Suprapubic skin (tissue), 4 donors: ENCODE results near the gene CHST9. TPM values are rescaled to one million over a fixed set of nuclear protein-coding genes. Genes with fewer than 3 reads are reported as not detected.

Experiments
- DNase-seq, 2 donors: peaks; one replicate each; pipeline ENCODE4 v3.0.0-alpha.2; 2019; ENCODE audit warnings: low spot score in 2 of 2
- H3K27ac ChIP-seq: fragments of 200-600 bp; sonication (generic); one replicate; pipeline ENCODE4 v1.5.1; 2019
- H3K27me3 ChIP-seq: fragments of 200-600 bp; sonication (generic); one replicate; pipeline ENCODE4 v1.5.1; 2019
- H3K36me3 ChIP-seq: fragments of 200-600 bp; sonication (generic); one replicate; pipeline ENCODE4 v1.5.1; 2019
- H3K4me1 ChIP-seq: fragments of 200-600 bp; sonication (generic); one replicate; pipeline ENCODE4 v1.5.1; 2019
- H3K4me3 ChIP-seq: fragments of 200-600 bp; sonication (generic); one replicate; pipeline ENCODE4 v1.5.1; 2019; ENCODE audit warnings: mild to moderate bottlenecking
- H3K9me3 ChIP-seq: fragments of 200-600 bp; sonication (generic); one replicate; pipeline ENCODE4 v1.5.1; 2019
- EP300 ChIP-seq: sonication (generic); formaldehyde crosslinking; IDR thresholded peaks from one replicate; pipeline ENCODE4 v1.6.1; 2017; ENCODE audit warnings: antibody characterized with exemption
- POLR2A ChIP-seq, 2 donors: fragments of 450-650 bp; IDR thresholded peaks; one replicate each; pipeline ENCODE4 v1.6.1; 2017; ENCODE audit warnings: antibody characterized with exemption in 2 of 2, mild to moderate bottlenecking in 2 of 2, moderate library complexity in 2 of 2
- POLR2AphosphoS5 ChIP-seq, 3 donors: sonication (generic); formaldehyde crosslinking; IDR thresholded peaks; one replicate each; pipeline ENCODE4 v1.6.1; 2017; ENCODE audit warnings: antibody characterized with exemption in 3 of 3
- WGBS: methylation state at CpG from one replicate; pipeline ENCODE4 v1.1.5; 2018; 5-methylcytosine and 5-hydroxymethylcytosine counted together
- total RNA-seq, 4 donors: library from RNA; depleted of rRNA; stranded (reverse); fragments of >200 nt; gene quantifications; one replicate each; pipeline ENCODE4 v1.1.0, GENCODE V29; 2016
- TF ChIP-seq, protein P1 (sequence below), 2 donors: fragments of 200-600 bp in 1 of 2; fragments of 450-650 bp in 1 of 2; sonication (generic) in 1 of 2; IDR thresholded peaks; one replicate each; pipeline ENCODE4 v1.5.1; 2016 to 2019; ENCODE audit warnings: antibody characterized with exemption in 2 of 2, mild to moderate bottlenecking in 1 of 2, moderate library complexity in 1 of 2

Gene CHST9
- total RNA-seq, 4 donors from 2014 or later = 0.08 to 2.0 (median 0.33) TPM

DNA sequence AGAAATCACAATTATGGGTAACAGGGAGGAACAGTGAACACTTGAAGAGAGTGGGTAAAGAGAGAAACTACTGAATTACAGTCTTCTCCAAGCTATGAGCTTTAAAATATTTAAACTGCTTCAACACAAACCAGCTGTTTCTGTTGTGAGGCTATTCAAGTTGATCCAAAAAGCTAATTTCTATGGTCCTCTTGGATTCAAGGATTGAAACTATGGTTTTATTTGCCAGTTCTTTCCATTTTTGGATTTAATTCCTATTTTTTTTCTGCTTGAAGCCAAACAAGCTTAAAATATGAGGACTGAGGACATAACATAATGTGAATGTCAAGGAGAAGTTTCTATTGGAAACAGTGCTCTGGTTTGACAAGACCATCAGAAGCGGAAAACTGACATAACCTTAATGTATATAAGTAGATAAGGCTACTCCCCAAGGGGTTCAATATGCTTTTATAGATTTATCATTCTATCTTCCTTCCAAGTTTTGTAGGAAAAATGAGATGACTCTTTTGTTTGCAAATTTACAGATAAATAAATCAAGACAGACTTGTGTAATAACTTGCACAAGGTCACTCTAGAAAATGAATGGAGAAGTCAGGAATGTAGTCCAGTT, 258.9 kb downstream of the CHST9 start:
- no peak for DNase-seq

DNA sequence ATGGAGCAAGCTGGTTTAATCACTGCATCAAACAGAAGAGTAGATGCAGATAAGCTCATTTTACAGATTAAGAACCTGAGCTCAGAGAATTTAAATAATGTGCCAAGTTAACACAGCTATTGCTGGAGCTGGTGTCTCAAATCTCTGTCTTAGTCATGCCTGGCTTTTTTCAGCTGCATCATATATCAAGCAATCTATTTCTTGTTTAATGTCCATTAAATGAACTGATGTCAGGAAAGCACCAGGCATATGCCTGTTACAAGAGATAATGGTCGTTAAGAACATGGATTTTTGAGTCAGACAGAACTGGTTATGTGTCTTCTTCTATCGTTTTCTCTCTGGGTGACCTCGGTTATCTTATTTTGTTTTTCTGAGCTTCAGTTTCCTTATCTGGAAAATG, 259.8 kb downstream of the CHST9 start:
- H3K9me3 ChIP-seq = peaks cover 3% of the 10 kb centered on the region
- H3K27ac ChIP-seq = no peak overlapping the region
- TF ChIP-seq, protein P1, sequence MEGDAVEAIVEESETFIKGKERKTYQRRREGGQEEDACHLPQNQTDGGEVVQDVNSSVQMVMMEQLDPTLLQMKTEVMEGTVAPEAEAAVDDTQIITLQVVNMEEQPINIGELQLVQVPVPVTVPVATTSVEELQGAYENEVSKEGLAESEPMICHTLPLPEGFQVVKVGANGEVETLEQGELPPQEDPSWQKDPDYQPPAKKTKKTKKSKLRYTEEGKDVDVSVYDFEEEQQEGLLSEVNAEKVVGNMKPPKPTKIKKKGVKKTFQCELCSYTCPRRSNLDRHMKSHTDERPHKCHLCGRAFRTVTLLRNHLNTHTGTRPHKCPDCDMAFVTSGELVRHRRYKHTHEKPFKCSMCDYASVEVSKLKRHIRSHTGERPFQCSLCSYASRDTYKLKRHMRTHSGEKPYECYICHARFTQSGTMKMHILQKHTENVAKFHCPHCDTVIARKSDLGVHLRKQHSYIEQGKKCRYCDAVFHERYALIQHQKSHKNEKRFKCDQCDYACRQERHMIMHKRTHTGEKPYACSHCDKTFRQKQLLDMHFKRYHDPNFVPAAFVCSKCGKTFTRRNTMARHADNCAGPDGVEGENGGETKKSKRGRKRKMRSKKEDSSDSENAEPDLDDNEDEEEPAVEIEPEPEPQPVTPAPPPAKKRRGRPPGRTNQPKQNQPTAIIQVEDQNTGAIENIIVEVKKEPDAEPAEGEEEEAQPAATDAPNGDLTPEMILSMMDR (IDR thresholded peaks at IDR 0.05) = no peak
- TF ChIP-seq POLR2A (IDR thresholded peaks at IDR 0.05) (no peak), EP300 (no peak), POLR2AphosphoS5 (IDR thresholded peaks at IDR 0.05) (no peak)
- H3K4me3 ChIP-seq = no peak overlapping the region
- no peak for DNase-seq
- H3K36me3 ChIP-seq = no peaks in the 10 kb centered on the region
- H3K4me1 ChIP-seq = no peaks in the 10 kb centered on the region
- H3K27me3 ChIP-seq = no peaks in the 10 kb centered on the region
- 69% methylated on average over 3 of the region's 3 CpGs for WGBS

More for the DNA sequence above, 258.9 kb downstream of the CHST9 start:
- Histone ChIP-seq H3K27ac (no peak overlapping the region), H3K4me3 (no peak overlapping the region), H3K9me3 (peaks cover 3% of the 10 kb centered on the region), H3K27me3 (no peaks in the 10 kb centered on the region), H3K36me3 (no peaks in the 10 kb centered on the region), H3K4me1 (no peaks in the 10 kb centered on the region)
- no peak for TF ChIP-seq EP300
- TF ChIP-seq, protein P1 (IDR thresholded peaks at IDR 0.05) = no peak
- WGBS = 67% methylated on average over 1 of the region's 1 CpG

DNA sequence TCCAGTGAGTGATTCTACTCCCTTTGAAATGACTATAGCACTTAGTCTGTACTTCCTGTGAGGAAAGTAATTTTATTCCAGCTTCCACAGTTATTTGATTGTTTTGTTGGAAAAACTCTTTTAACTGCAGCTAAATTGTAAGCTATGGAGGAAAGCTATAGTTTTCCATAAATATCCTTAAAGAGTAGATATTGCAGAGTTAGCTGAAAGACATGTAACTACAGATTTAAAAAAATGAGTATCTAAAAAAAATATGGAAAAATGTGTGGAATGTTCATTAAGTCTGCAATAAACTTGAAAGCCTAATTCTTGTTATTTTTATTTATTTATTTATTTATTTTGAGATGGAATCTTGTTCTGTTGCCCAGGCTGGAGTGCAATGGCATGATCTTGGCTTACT, 262.8 kb downstream of the CHST9 start:
- peaks cover 3% of the 10 kb centered on the region for H3K9me3 ChIP-seq

DNA sequence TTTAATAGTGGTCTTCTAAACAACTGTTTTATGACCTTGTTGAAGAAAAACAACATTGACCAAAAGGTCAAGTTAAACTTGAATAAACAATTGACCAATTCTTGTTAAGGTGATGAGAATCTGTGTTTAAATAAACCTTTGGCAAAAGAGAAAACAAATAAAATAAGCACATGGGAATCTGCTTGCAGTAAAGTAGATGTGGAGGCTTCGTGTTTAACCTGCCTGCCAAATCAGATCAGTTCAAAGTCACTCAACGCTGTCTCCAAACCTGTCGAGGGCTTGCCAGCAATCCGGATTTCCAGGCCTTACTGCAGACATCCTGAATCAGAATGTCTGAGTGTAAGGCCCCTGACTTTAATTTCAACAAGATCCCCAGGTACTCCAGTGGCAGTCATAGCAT, 264.5 kb downstream of the CHST9 start:
- no peak for TF ChIP-seq POLR2A (IDR thresholded peaks at IDR 0.05)
- TF ChIP-seq, protein P1 (IDR thresholded peaks at IDR 0.05) = no peak
- no peak for TF ChIP-seq EP300
- TF ChIP-seq POLR2AphosphoS5 (IDR thresholded peaks at IDR 0.05) = no peak
- peaks cover 3% of the 10 kb centered on the region for H3K9me3 ChIP-seq
- no peak overlapping the region for H3K4me3 ChIP-seq
- H3K36me3 ChIP-seq = no peaks in the 10 kb centered on the region
- no peak overlapping the region for H3K27ac ChIP-seq
- no peaks in the 10 kb centered on the region for H3K4me1 ChIP-seq
- no peak for DNase-seq
- no peaks in the 10 kb centered on the region for H3K27me3 ChIP-seq
- WGBS = 53% methylated on average over 4 of the region's 4 CpGs

More for the DNA sequence above, 262.8 kb downstream of the CHST9 start:
- no peak for DNase-seq
- no peak overlapping the region for H3K4me3 ChIP-seq
- no peaks in the 10 kb centered on the region for H3K36me3 ChIP-seq
- TF ChIP-seq EP300 = no peak
- TF ChIP-seq, protein P1 (IDR thresholded peaks at IDR 0.05) = no peak
- no peak overlapping the region for H3K27ac ChIP-seq
- no peaks in the 10 kb centered on the region for H3K27me3 ChIP-seq
- no peaks in the 10 kb centered on the region for H3K4me1 ChIP-seq

DNA sequence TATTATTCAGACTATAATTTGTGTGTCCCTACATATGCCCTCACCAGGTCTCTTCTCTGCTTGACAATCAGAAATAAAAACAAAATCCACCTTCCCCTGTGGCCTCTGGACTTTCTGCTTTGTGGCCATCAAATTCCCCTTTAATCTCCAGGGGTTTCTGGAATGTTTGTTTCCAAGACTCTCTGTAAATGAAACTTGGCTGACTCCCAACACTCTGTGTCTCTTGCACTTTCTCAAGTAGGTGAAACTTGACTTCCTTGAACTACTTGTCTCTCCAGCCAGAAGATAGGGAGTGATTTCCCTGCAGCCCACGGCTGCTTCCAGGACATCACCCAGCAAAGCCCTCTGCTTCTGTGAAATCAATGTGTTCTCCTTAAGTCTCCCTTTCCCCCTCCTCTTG, 265.5 kb downstream of the CHST9 start:
- H3K27ac ChIP-seq = no peak overlapping the region
- WGBS = 25% methylated on average over 1 of the region's 1 CpG
- TF ChIP-seq EP300 = no peak
- TF ChIP-seq, protein P1 (IDR thresholded peaks at IDR 0.05) = no peak
- no peak for TF ChIP-seq POLR2A (IDR thresholded peaks at IDR 0.05)
- no peak for TF ChIP-seq POLR2AphosphoS5 (IDR thresholded peaks at IDR 0.05)
- DNase-seq = no peak
- no peaks in the 10 kb centered on the region for H3K4me1 ChIP-seq
- no peaks in the 10 kb centered on the region for H3K27me3 ChIP-seq
- no peaks in the 10 kb centered on the region for H3K36me3 ChIP-seq
- peaks cover 3% of the 10 kb centered on the region for H3K9me3 ChIP-seq
- H3K4me3 ChIP-seq = no peak overlapping the region
